IMR-90 (cell line): Measurements from ENCODE around the gene RPUSD4.

Experiments used
- BHLHE40 ChIP-seq: fragments of 150-350 bp; IDR thresholded peaks from 2 replicates; pipeline ENCODE4 v1.6.1; 2016; ENCODE audit warnings: mild to moderate bottlenecking, low read depth, low read length
- MAFK ChIP-seq: IDR thresholded peaks from 2 replicates; pipeline ENCODE4 v1.6.1; 2012; ENCODE audit warnings: low read depth, low read length, improper control_type of control experiment
- MAZ ChIP-seq: IDR thresholded peaks from 2 replicates; pipeline ENCODE4 v1.6.1; 2012; ENCODE audit warnings: low read depth, mild to moderate bottlenecking, low read length, improper control_type of control experiment, moderate library complexity, borderline replicate concordance
- RAD21 ChIP-seq: IDR thresholded peaks from 2 replicates; pipeline ENCODE4 v1.6.1; 2012; ENCODE audit warnings: low read length, improper control_type of control experiment
- TF ChIP-seq, protein P1 (sequence below): conservative IDR thresholded peaks from 2 replicates; pipeline ENCODE4 v1.5.1; 2012; ENCODE audit warnings: mild to moderate bottlenecking, low read depth, low read length, improper control_type of control experiment

DNA sequence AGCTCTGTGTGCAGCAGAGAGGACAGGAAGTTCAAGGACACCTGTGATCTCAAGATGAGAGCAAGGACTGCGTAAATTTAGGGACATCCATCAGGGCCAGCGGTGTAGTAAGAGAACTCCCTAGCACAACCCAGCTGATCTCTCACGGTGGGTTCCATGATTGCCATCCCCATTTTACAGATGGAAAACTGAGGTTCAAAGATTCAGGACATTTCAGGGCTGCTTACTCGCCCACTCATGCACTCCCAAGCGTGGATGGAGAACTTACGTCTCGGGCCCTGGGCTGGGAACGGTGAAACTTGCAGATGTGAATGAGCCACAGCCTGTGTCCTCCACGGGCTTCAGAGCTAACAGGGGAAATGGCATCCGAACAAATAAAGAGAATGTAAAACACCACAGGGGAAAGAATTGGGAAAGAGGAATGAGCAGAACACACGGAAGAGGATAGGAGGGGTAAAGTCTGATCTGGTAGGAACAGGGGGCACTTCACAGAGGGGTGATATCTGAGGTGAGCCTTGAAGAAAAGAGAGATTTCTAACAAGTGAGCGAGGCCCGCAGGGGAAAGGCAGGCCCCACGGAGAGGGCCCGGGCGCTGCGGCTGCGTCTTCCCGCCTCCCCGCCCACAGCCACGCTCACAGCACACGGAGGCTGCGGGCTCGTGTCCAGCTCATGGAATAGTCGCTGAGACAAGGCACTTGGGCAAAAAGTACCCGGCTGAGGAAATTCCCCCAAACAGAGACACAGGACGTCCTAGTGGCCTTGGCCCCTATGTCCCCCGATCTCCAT is 55.9 kb downstream of the RPUSD4 start:
- TF ChIP-seq RAD21 (no peak), MAFK (no peak), BHLHE40 (no peak), MAZ (no peak)
- TF ChIP-seq, protein P1, sequence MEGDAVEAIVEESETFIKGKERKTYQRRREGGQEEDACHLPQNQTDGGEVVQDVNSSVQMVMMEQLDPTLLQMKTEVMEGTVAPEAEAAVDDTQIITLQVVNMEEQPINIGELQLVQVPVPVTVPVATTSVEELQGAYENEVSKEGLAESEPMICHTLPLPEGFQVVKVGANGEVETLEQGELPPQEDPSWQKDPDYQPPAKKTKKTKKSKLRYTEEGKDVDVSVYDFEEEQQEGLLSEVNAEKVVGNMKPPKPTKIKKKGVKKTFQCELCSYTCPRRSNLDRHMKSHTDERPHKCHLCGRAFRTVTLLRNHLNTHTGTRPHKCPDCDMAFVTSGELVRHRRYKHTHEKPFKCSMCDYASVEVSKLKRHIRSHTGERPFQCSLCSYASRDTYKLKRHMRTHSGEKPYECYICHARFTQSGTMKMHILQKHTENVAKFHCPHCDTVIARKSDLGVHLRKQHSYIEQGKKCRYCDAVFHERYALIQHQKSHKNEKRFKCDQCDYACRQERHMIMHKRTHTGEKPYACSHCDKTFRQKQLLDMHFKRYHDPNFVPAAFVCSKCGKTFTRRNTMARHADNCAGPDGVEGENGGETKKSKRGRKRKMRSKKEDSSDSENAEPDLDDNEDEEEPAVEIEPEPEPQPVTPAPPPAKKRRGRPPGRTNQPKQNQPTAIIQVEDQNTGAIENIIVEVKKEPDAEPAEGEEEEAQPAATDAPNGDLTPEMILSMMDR = no peak
